Osteoblast (primary cell): Measurements from ENCODE around the gene F10. TPM values are rescaled to one million over a fixed set of nuclear protein-coding genes. Genes with fewer than 3 reads are reported as not detected.

ENCODE experiments used
- DNase-seq: peaks from one replicate; pipeline ENCODE4 v3.0.0; 2011; ENCODE audit warnings: low spot score, mixed read lengths; ENCODE audit not compliant: insufficient read length; ENCODE audit errors: missing footprints
- H2AFZ ChIP-seq: 2 replicates; pipeline ENCODE4 v1.6.0; 2011; ENCODE audit warnings: mild to moderate bottlenecking, low read length
- H3K27ac ChIP-seq: 2 replicates; pipeline ENCODE4 v1.5.1; 2011; ENCODE audit warnings: mild to moderate bottlenecking, low read depth, low read length, moderate library complexity
- H3K27me3 ChIP-seq: 2 replicates; pipeline ENCODE4 v1.6.0; 2012; ENCODE audit warnings: mild to moderate bottlenecking, control low read depth, inconsistent platforms, low read length, moderate library complexity; ENCODE audit not compliant: insufficient read depth
- H3K36me3 ChIP-seq: 2 replicates; pipeline ENCODE4 v1.5.1; 2011; ENCODE audit warnings: mild to moderate bottlenecking, low read length, control low read depth, moderate library complexity; ENCODE audit not compliant: insufficient read depth
- H3K4me1 ChIP-seq: 2 replicates; pipeline ENCODE4 v1.5.1; 2011; ENCODE audit warnings: mild to moderate bottlenecking, low read length, control low read depth, moderate library complexity; ENCODE audit not compliant: insufficient read depth
- H3K4me2 ChIP-seq: 2 replicates; pipeline ENCODE4 v1.6.0; 2011; ENCODE audit warnings: mild to moderate bottlenecking, low read length; ENCODE audit not compliant: insufficient read depth
- H3K4me3 ChIP-seq: fragments of 200-600 bp; sonication (generic); 3 replicates; pipeline ENCODE4 v1.5.1; 2012; ENCODE audit warnings: mild to moderate bottlenecking, low read length, inconsistent platforms; ENCODE audit not compliant: insufficient read depth
- H3K79me2 ChIP-seq: 2 replicates; pipeline ENCODE4 v1.6.0; 2012; ENCODE audit warnings: mild to moderate bottlenecking, low read length, control low read depth, inconsistent platforms; ENCODE audit not compliant: insufficient read depth
- H3K9me3 ChIP-seq: 2 replicates; pipeline ENCODE4 v1.5.1; 2011; ENCODE audit warnings: low read depth, low read length, control low read depth
- H4K20me1 ChIP-seq: 2 replicates; pipeline ENCODE4 v1.6.0; 2012; ENCODE audit warnings: mild to moderate bottlenecking, low read length, control low read depth; ENCODE audit not compliant: insufficient read depth
- total RNA-seq: library from RNA; depleted of rRNA; stranded (reverse); fragments of >200 nt; gene quantifications from 2 replicates; pipeline ENCODE4 v1.2.3, GENCODE V29; 2012
- TF ChIP-seq, protein P1 (sequence below): IDR thresholded peaks from 2 replicates; pipeline ENCODE4 v1.5.1; 2011; ENCODE audit warnings: mild to moderate bottlenecking, low read depth, low read length, moderate library complexity; ENCODE audit errors: extremely low read depth

The F10 gene
- total RNA-seq, 1 donor: not detected

DNA sequence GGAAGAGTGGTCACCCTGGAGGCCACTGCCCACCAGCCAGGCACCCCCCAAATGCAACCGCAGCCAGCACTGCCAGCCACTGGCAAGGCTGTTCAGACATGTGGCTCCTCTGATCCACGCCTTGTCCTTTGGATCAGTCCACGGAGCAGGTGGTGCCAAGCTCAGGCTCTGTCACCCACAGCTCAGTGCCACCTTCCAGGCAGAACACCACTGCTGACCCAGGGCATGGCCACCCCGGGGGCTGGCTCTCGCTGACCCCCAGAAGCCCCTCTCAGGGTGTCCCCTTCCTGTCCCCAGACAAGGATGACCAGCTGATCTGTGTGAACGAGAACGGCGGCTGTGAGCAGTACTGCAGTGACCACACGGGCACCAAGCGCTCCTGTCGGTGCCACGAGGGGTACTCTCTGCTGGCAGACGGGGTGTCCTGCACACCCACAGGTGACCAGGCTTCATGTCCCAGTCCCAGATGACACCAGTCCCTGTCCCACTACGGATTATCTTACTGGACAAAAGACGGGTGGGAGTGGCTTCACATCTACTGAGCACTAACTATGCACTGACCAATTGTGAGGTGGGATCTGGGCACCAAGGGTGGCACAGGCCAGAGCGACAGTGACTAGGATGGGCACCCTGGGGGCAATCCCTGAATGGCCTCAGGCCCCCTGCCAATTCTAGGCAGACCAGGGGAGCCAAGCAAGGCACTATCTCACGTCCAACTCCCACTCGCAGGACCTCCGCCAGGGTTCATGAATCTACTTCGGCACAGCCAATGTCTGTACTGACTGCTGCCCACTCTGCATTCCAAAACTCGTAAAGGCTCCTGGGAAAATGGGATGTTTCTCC lies 7.0 kb upstream of the F10 start:
- H3K4me1 ChIP-seq: no peaks in the 10 kb centered on the region
- no peaks in the 10 kb centered on the region for H4K20me1 ChIP-seq
- H3K79me2 ChIP-seq: no peaks in the 10 kb centered on the region
- no peaks in the 10 kb centered on the region for H3K9me3 ChIP-seq
- TF ChIP-seq, protein P1, sequence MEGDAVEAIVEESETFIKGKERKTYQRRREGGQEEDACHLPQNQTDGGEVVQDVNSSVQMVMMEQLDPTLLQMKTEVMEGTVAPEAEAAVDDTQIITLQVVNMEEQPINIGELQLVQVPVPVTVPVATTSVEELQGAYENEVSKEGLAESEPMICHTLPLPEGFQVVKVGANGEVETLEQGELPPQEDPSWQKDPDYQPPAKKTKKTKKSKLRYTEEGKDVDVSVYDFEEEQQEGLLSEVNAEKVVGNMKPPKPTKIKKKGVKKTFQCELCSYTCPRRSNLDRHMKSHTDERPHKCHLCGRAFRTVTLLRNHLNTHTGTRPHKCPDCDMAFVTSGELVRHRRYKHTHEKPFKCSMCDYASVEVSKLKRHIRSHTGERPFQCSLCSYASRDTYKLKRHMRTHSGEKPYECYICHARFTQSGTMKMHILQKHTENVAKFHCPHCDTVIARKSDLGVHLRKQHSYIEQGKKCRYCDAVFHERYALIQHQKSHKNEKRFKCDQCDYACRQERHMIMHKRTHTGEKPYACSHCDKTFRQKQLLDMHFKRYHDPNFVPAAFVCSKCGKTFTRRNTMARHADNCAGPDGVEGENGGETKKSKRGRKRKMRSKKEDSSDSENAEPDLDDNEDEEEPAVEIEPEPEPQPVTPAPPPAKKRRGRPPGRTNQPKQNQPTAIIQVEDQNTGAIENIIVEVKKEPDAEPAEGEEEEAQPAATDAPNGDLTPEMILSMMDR: no peak
- H3K4me3 ChIP-seq: no peak overlapping the region
- no peaks in the 10 kb centered on the region for H3K36me3 ChIP-seq
- H3K27me3 ChIP-seq: peaks cover 5% of the 10 kb centered on the region
- H3K27ac ChIP-seq: no peak overlapping the region
- DNase-seq: peak; percentile 74
- H3K4me2 ChIP-seq: no peak overlapping the region
- no peak overlapping the region for H2AFZ ChIP-seq

DNA sequence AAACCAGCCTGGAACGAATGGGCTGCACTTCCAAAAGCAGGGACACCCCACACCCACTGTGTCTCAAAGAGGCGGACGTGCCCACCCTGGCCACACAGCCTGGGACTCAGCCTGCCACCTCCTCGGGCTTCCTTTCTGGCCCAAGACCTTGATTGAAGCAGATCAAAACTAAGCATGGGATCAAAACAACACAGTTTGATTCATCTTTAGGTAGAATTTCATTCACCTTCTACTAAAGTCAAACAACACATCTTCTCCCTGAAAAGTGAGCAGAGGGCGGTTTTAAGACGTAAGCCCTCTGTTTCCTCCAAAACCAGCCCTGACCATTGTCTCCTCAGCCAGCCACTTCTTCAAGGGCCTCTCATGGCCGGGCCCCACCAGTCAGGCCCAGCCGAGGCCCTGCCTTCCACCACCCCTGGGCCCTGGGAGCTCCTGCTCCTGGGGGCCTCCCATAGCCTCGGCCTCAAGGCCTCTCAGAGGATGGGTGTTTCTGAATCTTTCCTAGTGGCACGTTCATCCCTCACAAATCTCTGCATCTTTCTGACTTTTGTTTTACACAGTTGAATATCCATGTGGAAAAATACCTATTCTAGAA lies 6.3 kb upstream of the F10 start:
- TF ChIP-seq, protein P1: no peak
- no peaks in the 10 kb centered on the region for H3K9me3 ChIP-seq
- H3K79me2 ChIP-seq: no peaks in the 10 kb centered on the region
- H4K20me1 ChIP-seq: no peaks in the 10 kb centered on the region
- no peak overlapping the region for H3K4me2 ChIP-seq
- DNase-seq: peak; percentile 48
- H3K27ac ChIP-seq: no peak overlapping the region
- no peaks in the 10 kb centered on the region for H3K36me3 ChIP-seq
- no peak overlapping the region for H2AFZ ChIP-seq
- no peaks in the 10 kb centered on the region for H3K27me3 ChIP-seq
- H3K4me1 ChIP-seq: no peaks in the 10 kb centered on the region
- no peak overlapping the region for H3K4me3 ChIP-seq

DNA sequence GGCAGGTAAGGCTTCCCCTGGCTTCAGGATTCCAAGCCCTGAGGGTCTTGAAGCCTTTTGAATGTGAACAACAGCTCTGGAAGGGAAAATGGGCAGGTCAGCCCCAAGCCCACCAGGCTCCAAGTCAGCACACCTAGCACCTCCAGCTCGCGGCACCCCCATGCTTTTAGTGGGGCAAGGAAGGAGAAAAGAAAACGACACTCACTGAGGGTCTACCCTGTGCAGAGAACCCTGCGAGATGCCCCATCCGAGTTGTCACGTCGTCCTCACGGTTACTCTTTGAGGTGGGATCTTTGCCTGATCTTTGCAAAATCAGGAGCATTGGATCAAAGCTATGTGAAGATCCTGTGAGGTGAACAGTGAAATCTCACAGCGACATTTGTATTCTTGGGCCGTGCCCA lies 5.7 kb upstream of the F10 start:
- H3K27me3 ChIP-seq: no peaks in the 10 kb centered on the region
- no peaks in the 10 kb centered on the region for H4K20me1 ChIP-seq
- H3K4me2 ChIP-seq: no peak overlapping the region
- TF ChIP-seq, protein P1: no peak
- H3K36me3 ChIP-seq: no peaks in the 10 kb centered on the region
- no peak overlapping the region for H2AFZ ChIP-seq
- no peak overlapping the region for H3K4me3 ChIP-seq
- DNase-seq: peak; percentile 85
- no peak overlapping the region for H3K27ac ChIP-seq
- no peaks in the 10 kb centered on the region for H3K79me2 ChIP-seq
- no peaks in the 10 kb centered on the region for H3K4me1 ChIP-seq
- no peaks in the 10 kb centered on the region for H3K9me3 ChIP-seq

DNA sequence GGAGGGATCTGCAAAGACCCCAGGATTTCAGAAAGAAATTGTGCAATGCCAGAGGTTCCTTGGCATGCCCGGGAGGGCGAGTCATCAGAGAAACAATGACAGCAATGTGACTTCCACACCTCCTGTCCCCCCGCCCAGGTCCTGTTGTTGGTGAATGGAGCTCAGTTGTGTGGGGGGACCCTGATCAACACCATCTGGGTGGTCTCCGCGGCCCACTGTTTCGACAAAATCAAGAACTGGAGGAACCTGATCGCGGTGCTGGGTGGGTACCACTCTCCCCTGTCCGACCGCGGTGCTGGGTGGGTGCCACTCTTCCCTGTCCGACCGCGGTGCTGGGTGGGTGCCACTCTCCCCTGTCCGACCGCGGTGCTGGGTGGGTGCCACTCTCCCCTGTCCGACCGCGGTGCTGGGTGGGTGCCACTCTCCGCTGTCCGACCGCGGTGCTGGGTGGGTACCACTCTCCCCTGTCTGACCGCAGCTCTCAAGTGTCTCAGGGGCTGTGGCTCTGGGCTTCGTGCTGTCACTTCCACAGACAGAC lies 5.2 kb upstream of the F10 start:
- no peak overlapping the region for H3K27ac ChIP-seq
- H3K36me3 ChIP-seq: no peaks in the 10 kb centered on the region
- H3K4me1 ChIP-seq: no peaks in the 10 kb centered on the region
- no peak overlapping the region for H3K4me3 ChIP-seq
- TF ChIP-seq, protein P1: no peak
- no peak overlapping the region for H2AFZ ChIP-seq
- H3K79me2 ChIP-seq: no peaks in the 10 kb centered on the region
- no peak for DNase-seq
- H4K20me1 ChIP-seq: no peaks in the 10 kb centered on the region
- no peak overlapping the region for H3K4me2 ChIP-seq
- no peaks in the 10 kb centered on the region for H3K27me3 ChIP-seq
- no peaks in the 10 kb centered on the region for H3K9me3 ChIP-seq
